ENCODE measurements around the gene ELAVL3. TPM values are rescaled to one million over a fixed set of nuclear protein-coding genes. Genes with fewer than 3 reads are reported as not detected.
A peak's percentile ranks its signal among the peaks of the same experiment; 100 is the strongest.

The ELAVL3 gene
- total and polyA plus RNA-seq, 2 of the 4 experiments (the other 2 are of a cell fraction): not detected

- Histone ChIP-seq H3K27me3 (ENCODE audit: control insufficient read depth, insufficient read depth, low read length) (no peaks in the 10 kb centered on the region), H4K20me1 (ENCODE audit: insufficient read depth, low read length) (no peaks in the 10 kb centered on the region), H2AK5ac (ENCODE audit: low read depth, low read length) (peak overlapping the region; percentile 61; the same call in 1 of the 2 replicates), H4K91ac (ENCODE audit: insufficient read depth, low read depth, low read length) (peak overlapping the region; percentile 31; the same call in 1 of the 2 replicates), H3K56ac (ENCODE audit: extremely low read depth, insufficient read depth, low read length) (no peak overlapping the region), H2BK20ac (ENCODE audit: low read depth, low read length) (no peak overlapping the region), H2AK9ac (replicated peaks; ENCODE audit: low read depth, low read length, poor library complexity) (peak overlapping the region; percentile 99), H3K79me1 (ENCODE audit: low read depth in 1 of 2, low read length in 2 of 2) (peaks cover 14 to 42% of the 10 kb centered on the region in 2 experiments; a peak in 3 of 4 replicates), H3K9ac (ENCODE audit: low read depth, low read length) (no peak overlapping the region), H2BK15ac (ENCODE audit: low read depth, low read length) (no peak overlapping the region), H3K4me1 (ENCODE audit: control insufficient read depth, insufficient read depth, low read length) (peaks cover 6% of the 10 kb centered on the region), H3K4me3 (ENCODE audit: insufficient read depth, low read depth, low read length) (peak overlapping the region; percentile 40), H2BK5ac (ENCODE audit: low read depth, low read length, poor library complexity, severe bottlenecking) (no peak overlapping the region), H3K14ac (replicated peaks; ENCODE audit: low read depth, low read length) (peak overlapping the region; percentile 46), H4K5ac (ENCODE audit: low read depth, low read length) (peak overlapping the region; percentile 32; the same call in 1 of the 2 replicates), H3K4me2 (ENCODE audit: low read depth, low read length) (peak overlapping the region; percentile 74), H2BK120ac (ENCODE audit: low read depth, low read length) (no peak overlapping the region), H3K23ac (ENCODE audit: low read depth, low read length) (no peak overlapping the region), H3K4ac (ENCODE audit: low read depth, low read length) (peak overlapping the region; percentile 54), H3K18ac (ENCODE audit: low read depth, low read length) (no peak overlapping the region), H3K9me3 (ENCODE audit: control insufficient read depth, insufficient read depth, low read length) (no peaks in the 10 kb centered on the region), H4K8ac (ENCODE audit: low read depth in 2 of 2, low read length in 2 of 2) (peak overlapping the region; percentile 86 to 93), H3K36me3 (ENCODE audit: control insufficient read depth, insufficient read depth, low read length) (no peaks in the 10 kb centered on the region; the same call in 1 of the 2 replicates), H3K27ac (ENCODE audit: insufficient read depth, low read length) (peak overlapping the region; percentile 8; the same call in 1 of the 2 replicates), H3K9me1 (ENCODE audit: insufficient read depth, low read length) (peaks cover 4% of the 10 kb centered on the region), H2AFZ (replicated peaks; ENCODE audit: low read length, poor library complexity) (peak overlapping the region; percentile 90)
- DNase-seq (no peak), ATAC-seq (ENCODE audit: low read depth) (no peak)
- BruUV-seq (replicated peaks): no TSS peak
- POLR2A ChIA-PET (ENCODE audit: unreplicated experiment): no interaction called here
- dilution Hi-C loops (cut with HindIII; ENCODE audit: low sequenced_read_pairs, unreplicated experiment): no loop called here
- WGBS, 2 experiments (ENCODE audit: extremely low coverage in 2 of 2, insufficient read length in 1 of 2): no CpG with 5 or more reads among the region's 7 CpGs
- intact Hi-C loops (cut with micrococcal nuclease): no loop called here
- CTCF ChIA-PET: no interaction called here
- in situ Hi-C loops (cut with MboI; ENCODE audit: low sequenced_read_pairs): no loop called here
- TF ChIP-seq, protein P1, sequence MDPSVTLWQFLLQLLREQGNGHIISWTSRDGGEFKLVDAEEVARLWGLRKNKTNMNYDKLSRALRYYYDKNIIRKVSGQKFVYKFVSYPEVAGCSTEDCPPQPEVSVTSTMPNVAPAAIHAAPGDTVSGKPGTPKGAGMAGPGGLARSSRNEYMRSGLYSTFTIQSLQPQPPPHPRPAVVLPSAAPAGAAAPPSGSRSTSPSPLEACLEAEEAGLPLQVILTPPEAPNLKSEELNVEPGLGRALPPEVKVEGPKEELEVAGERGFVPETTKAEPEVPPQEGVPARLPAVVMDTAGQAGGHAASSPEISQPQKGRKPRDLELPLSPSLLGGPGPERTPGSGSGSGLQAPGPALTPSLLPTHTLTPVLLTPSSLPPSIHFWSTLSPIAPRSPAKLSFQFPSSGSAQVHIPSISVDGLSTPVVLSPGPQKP (IDR thresholded peaks at IDR 0.05; ENCODE audit: borderline replicate concordance, low read depth, low read length): no peak
- TF ChIP-seq CHD1 (IDR thresholded peaks at IDR 0.05; ENCODE audit: low read depth, low read length) (no peak), FOS (IDR thresholded peaks at IDR 0.05; ENCODE audit: low read depth, low read length) (no peak), CEBPB (IDR thresholded peaks at IDR 0.05; ENCODE audit: low read depth, low read length) (no peak), MAZ (IDR thresholded peaks at IDR 0.05; ENCODE audit: borderline replicate concordance, low read depth, low read length) (no peak), RAD21 (IDR thresholded peaks at IDR 0.05; ENCODE audit: low read length) (no peak), MAFK (IDR thresholded peaks at IDR 0.05; ENCODE audit: low read depth, low read length) (no peak), RFX5 (IDR thresholded peaks at IDR 0.05; ENCODE audit: low read depth, low read length) (no peak)
- TF ChIP-seq, protein P2, sequence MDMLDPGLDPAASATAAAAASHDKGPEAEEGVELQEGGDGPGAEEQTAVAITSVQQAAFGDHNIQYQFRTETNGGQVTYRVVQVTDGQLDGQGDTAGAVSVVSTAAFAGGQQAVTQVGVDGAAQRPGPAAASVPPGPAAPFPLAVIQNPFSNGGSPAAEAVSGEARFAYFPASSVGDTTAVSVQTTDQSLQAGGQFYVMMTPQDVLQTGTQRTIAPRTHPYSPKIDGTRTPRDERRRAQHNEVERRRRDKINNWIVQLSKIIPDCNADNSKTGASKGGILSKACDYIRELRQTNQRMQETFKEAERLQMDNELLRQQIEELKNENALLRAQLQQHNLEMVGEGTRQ (IDR thresholded peaks at IDR 0.05; ENCODE audit: low read depth, low read length): no peak
These were observed 23.7 kb upstream of the ELAVL3 start for GRCh38 chr19:11504502-11505031.
